Brain microvascular endothelial cell (primary cell): Measurements from ENCODE around the gene GALNT12.

ENCODE experiments used
- DNase-seq: peaks from one replicate; pipeline ENCODE4 v3.0.0-alpha.2; 2020
- H3K27ac ChIP-seq: fragments of 250-450 bp; sonication (Bioruptor Pico); 2 replicates; pipeline ENCODE4 v1.5.1; 2020; ENCODE audit warnings: mild to moderate bottlenecking, moderate library complexity
- H3K27me3 ChIP-seq: fragments of 250-450 bp; sonication (Bioruptor Pico); replicated peaks from 2 replicates; pipeline ENCODE4 v1.5.1; 2020; ENCODE audit warnings: mild to moderate bottlenecking
- H3K36me3 ChIP-seq: fragments of 250-450 bp; sonication (Bioruptor Pico); replicated peaks from 2 replicates; pipeline ENCODE4 v1.5.1; 2020; ENCODE audit warnings: mild to moderate bottlenecking
- H3K4me3 ChIP-seq: 2 replicates; pipeline ENCODE4 v1.5.1; 2011; ENCODE audit warnings: low read depth, mild to moderate bottlenecking, control low read depth, low read length, moderate library complexity
- CTCF ChIP-seq: IDR thresholded peaks from 2 replicates; pipeline ENCODE4 v1.5.1; 2011; ENCODE audit warnings: low read depth, mild to moderate bottlenecking, moderate library complexity, low read length, control low read depth, inconsistent platforms; ENCODE audit errors: missing control alignments
- in situ Hi-C: cut with HindIII; loops from 2 replicates; pipeline ENCODE4 v1.10.0; 2017; ENCODE audit warnings: low sequenced_read_pairs, low pct_ligation_motif_present

GALNT12 gene

DNA sequence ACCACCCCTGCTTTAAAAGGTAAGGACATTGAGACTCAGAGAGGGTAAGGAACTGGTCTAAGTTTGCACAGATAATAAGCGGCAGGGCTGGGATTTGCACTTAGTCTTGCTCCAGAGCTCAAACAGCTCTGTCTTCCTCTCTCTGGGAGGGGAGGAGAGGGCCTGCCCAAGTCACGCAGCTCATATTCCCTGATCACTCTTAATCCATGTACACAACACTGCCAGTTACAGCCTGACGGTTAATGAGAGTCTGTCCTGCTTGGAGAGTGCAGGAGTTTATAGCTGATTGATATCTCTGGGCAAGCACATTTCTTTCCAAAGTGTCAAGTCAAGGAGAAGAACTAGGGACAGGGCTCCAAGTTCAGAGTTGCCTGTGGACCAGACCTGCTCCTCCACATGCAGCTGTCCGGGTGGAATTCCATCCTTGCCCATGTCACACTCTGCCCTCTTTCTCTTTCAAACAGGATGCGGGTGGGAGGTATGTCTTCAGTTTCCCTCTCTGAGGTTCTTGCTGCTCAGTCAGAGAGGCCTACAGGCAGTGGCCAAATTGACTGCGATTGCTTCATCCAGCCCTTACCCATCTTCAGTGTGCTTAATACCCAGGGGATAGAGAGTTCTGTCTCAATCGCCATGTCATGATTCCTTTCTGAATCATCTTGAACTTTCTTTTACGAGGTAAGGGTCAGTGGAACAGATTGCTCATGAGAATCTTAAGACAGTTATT lies 54.5 kb downstream of the GALNT12 start:
- Histone ChIP-seq H3K27me3 (no peaks in the 10 kb centered on the region), H3K4me3 (no peak overlapping the region), H3K27ac (peak overlapping the region; percentile 4), H3K36me3 (no peaks in the 10 kb centered on the region)
- DNase-seq = peak; percentile 65
- in situ Hi-C loops = loop anchor here (25.0 kb wide), 1 partner anchor 125 kb away; no protein-coding TSS in a partner anchor
- TF ChIP-seq CTCF = no peak

DNA sequence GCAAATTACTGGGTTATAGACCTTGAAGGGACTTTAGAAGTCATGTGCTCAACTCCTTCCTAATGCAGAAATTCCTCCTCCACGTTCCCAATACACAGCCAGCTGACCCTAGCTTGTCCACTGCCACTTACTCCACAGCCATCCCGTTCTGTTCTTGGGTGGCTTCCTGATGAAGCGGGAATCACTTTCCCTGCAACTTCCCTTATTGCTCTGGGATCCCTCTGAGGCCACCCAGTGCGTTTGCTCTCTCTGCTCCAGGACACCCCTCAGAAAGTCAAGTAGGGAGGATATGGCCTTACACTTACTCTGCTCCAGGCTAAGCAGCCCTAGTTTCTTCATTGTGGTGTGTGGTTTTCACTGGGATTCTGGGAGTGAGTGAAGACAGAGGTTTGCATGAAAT lies 55.5 kb downstream of the GALNT12 start:
- in situ Hi-C loops = loop anchor here (25.0 kb wide), 1 partner anchor 124 kb away; no protein-coding TSS in a partner anchor
- no peak overlapping the region for H3K4me3 ChIP-seq
- no peaks in the 10 kb centered on the region for H3K27me3 ChIP-seq
- no peak overlapping the region for H3K27ac ChIP-seq
- no peaks in the 10 kb centered on the region for H3K36me3 ChIP-seq
- no peak for DNase-seq
- no peak for TF ChIP-seq CTCF

DNA sequence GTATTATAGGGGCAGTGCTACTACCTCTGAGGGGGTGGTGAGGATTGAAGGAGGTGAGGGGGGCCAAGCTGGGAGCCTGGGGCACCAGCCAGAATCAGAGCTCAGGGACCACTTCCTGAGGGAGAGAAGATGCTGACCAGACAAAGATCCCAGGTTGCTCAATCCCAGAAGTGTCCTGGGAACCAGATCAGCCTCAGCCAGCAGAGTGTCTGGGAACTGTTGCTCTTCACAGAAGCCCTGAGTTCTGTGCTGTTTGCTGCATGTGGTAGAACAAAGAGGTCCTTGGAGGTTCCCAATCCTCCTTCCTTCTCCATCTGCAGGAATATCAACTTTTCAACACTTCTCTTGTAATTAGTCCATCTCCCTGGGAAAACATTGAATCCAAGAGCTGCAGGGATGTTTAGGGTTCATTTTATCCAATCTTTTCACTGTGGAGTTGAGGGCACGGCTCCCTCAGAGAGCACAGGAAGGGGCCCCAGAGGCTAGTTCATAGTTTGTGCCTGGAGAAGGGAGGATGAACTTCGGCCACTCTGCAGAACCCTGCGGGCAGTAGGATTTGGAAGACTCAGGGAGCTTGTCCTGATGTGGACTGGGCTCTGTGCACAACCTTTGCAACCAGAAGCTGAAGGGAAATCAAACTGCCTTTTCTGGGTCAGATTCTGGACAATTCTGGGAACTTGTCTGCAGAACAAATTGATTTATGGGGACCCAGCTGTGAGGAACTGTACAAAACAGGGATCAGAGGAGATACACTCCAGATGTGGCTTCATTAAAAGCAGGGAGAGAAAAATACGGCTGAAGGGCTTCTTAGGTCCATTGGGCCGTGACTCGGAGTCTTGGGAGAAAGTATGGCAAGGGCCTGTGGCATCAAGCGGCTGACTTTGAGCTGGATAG lies 57.1 kb downstream of the GALNT12 start:
- in situ Hi-C loops = loop anchor here (25.0 kb wide), 1 partner anchor 123 kb away; no protein-coding TSS in a partner anchor
- Histone ChIP-seq H3K36me3 (no peaks in the 10 kb centered on the region), H3K4me3 (no peak overlapping the region), H3K27ac (no peak overlapping the region), H3K27me3 (no peaks in the 10 kb centered on the region)
- DNase-seq = no peak
- no peak for TF ChIP-seq CTCF

DNA sequence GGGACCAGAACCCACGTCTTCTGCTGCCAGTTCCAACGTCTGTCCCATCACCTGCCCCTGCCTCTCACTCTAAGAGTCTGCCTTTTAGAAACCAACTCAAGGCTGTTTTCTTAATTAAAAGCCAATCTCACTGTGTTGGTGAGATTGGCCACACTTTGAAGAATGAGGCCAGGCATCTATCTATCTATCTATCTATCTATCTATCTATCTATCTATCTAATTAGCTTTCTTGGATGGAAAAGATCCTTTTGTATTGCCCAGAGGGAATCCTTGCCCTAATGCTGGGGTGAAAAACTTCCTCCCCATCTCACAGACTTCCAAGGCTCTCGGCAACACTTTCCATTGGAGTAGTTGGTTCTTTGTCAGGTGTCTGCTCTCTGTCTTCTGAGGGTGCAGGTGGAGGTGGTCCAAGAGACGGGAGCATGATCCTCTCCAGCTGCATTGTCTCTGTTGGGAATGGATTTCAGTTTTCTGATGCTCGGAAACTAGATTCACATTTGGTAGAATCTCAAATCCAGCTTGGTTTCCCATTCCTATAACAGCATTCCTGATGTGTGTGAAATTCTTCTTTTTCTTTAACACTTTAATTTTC lies 57.9 kb downstream of the GALNT12 start:
- TF ChIP-seq CTCF = no peak
- no peak for DNase-seq
- Histone ChIP-seq H3K27me3 (no peaks in the 10 kb centered on the region), H3K4me3 (no peak overlapping the region), H3K36me3 (no peaks in the 10 kb centered on the region), H3K27ac (no peak overlapping the region)
- in situ Hi-C loops = loop anchor here (25.0 kb wide), 1 partner anchor 122 kb away; no protein-coding TSS in a partner anchor

DNA sequence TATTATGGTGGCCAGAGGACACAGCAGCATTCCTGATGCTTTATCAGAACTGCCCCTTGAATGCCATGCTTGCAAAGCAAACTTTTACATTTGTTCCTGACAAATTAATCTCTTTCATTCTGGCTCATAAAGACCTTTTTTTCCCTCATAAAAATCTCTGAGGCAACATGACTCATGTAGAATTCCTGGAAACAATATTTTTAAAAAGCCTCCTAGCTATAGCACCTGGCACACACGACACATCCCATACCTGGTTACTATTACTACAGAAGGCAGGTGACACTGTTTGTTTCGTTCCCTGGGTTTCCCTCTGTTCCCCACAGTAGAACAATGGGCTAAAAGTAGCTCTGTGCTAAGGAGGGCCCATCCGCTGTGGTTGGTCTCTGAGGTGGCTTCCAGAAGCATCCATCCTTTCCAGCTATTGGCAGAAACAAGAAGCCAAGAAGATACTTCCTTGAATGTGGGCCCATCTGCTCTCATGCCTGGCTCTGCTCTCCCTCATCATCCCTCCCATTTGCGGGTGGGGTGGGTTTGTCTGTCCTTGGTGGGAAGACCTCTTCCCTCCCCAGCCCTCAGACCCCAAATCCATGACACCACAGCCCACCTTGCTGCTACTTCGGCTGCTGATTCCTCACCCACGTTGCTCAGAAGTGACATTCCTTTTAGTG lies 59.1 kb downstream of the GALNT12 start:
- no peak for TF ChIP-seq CTCF
- no peak overlapping the region for H3K27ac ChIP-seq
- in situ Hi-C loops = loop anchor here (25.0 kb wide), 1 partner anchor 121 kb away; no protein-coding TSS in a partner anchor
- DNase-seq = no peak
- H3K27me3 ChIP-seq = no peaks in the 10 kb centered on the region
- no peaks in the 10 kb centered on the region for H3K36me3 ChIP-seq
- no peak overlapping the region for H3K4me3 ChIP-seq
